SK-N-MC (cell line): Measurements from ENCODE around the gene FBXL14.

Experiments used
- FOXP2 ChIP-seq: optimal IDR thresholded peaks from 2 replicates; pipeline ENCODE3; 2011; ENCODE audit warnings: mild to moderate bottlenecking, moderate library complexity; ENCODE audit not compliant: insufficient read depth; ENCODE audit errors: extremely low read length, control extremely low read depth
- POLR2AphosphoS5 ChIP-seq: IDR thresholded peaks from 2 replicates; pipeline ENCODE4 v1.6.1; 2012; ENCODE audit warnings: mild to moderate bottlenecking, low read depth, low read length, borderline replicate concordance

GRCh38 chr12:1544996-1545700 is 49.2 kb downstream of the FBXL14 start:
- TF ChIP-seq POLR2AphosphoS5 (no peak), FOXP2 (no peak)
